ENCODE results near the gene ZNF771. TPM values are rescaled to one million over a fixed set of nuclear protein-coding genes. Genes with fewer than 3 reads are reported as not detected.

The ZNF771 gene
- total and polyA plus RNA-seq, 9 of the 15 experiments (the other 6 are each of a cell fraction or from before 2014, with no cell fraction given), result 1.5 to 12.6 (median 4.4) TPM

GRCh38 chr16:30371248-30371816 is 36.1 kb upstream of the ZNF771 start (continued):
- TF ChIP-seq FOXA1 (IDR thresholded peaks at IDR 0.05; ENCODE audit: borderline replicate concordance) (no peak), SIRT6 (IDR thresholded peaks at IDR 0.05; ENCODE audit: low read depth, low read length) (no peak), CBX1 (IDR thresholded peaks at IDR 0.05; ENCODE audit: low read depth) (no peak), ZBTB9 (CRISPR knock-in tag; IDR thresholded peaks at IDR 0.05) (no peak), SP2 (IDR thresholded peaks at IDR 0.05; ENCODE audit: extremely low read depth, low read depth, low read length, poor library complexity, severe bottlenecking) (no peak), SLC30A9 (CRISPR knock-in tag; IDR thresholded peaks at IDR 0.05) (no peak), ATF3 (IDR thresholded peaks at IDR 0.05) (no peak), ATF3 (CRISPR knock-in tag; conservative IDR thresholded peaks at IDR 0.05) (no peak), TAL1 (IDR thresholded peaks at IDR 0.05) (no peak), MYC (IDR thresholded peaks at IDR 0.05; ENCODE audit: low read depth, low read length) (no peak), MYC (CRISPR knock-in tag; IDR thresholded peaks at IDR 0.05; ENCODE audit: borderline replicate concordance, low read depth) (peak; percentile 23; the same call in 1 of the 2 replicates), ZNF41 (CRISPR knock-in tag; conservative IDR thresholded peaks at IDR 0.05) (no peak), PCBP2 (IDR thresholded peaks at IDR 0.05; ENCODE audit: low read depth, low read length, poor library complexity, severe bottlenecking) (no peak), CTBP1 (IDR thresholded peaks at IDR 0.05; ENCODE audit: borderline replicate concordance) (no peak), HLTF (IDR thresholded peaks at IDR 0.05) (no peak), E2F5 (CRISPR knock-in tag; IDR thresholded peaks at IDR 0.05) (no peak), ZFX (CRISPR knock-in tag; IDR thresholded peaks at IDR 0.05) (no peak), EWSR1 (IDR thresholded peaks at IDR 0.05; ENCODE audit: borderline replicate concordance, low read depth, partially characterized antibody) (no peak), ZNF699 (CRISPR knock-in tag; IDR thresholded peaks at IDR 0.05; ENCODE audit: insufficient replicate concordance) (no peak), TRIM24 (IDR thresholded peaks at IDR 0.05) (no peak), ZNF511 (CRISPR knock-in tag; IDR thresholded peaks at IDR 0.05) (no peak), DPF2 (IDR thresholded peaks at IDR 0.05) (0 out of 2 replicates have a peak, but pooled peaks have one; percentile 46), KDM5B (IDR thresholded peaks at IDR 0.05; ENCODE audit: insufficient replicate concordance, low read depth, low read length) (peak; percentile 45), SMC3 (conservative IDR thresholded peaks at IDR 0.05; ENCODE audit: insufficient read depth, low read depth, low read length) (0 out of 2 replicates have a peak, but pooled peaks have one; percentile 5), HEY1 (CRISPR knock-in tag; IDR thresholded peaks at IDR 0.05; ENCODE audit: borderline replicate concordance) (no peak), POLR2G (IDR thresholded peaks at IDR 0.05; ENCODE audit: low read depth, low read length) (peak; percentile 58), NRF1 (conservative IDR thresholded peaks at IDR 0.05 in 1 of 2, IDR thresholded peaks at IDR 0.05 in 1 of 2) (no peak), MEIS2 (IDR thresholded peaks at IDR 0.05; ENCODE audit: partially characterized antibody) (no peak)

Data from K562 (cell line).